ENCODE results near the gene ZNF283.
"Not testable (repeated sequence)": the region's sequence is repeated elsewhere in the genome, so short reads cannot be mapped to it uniquely, and the experiment has no call there.

The ZNF283 gene

DNA sequence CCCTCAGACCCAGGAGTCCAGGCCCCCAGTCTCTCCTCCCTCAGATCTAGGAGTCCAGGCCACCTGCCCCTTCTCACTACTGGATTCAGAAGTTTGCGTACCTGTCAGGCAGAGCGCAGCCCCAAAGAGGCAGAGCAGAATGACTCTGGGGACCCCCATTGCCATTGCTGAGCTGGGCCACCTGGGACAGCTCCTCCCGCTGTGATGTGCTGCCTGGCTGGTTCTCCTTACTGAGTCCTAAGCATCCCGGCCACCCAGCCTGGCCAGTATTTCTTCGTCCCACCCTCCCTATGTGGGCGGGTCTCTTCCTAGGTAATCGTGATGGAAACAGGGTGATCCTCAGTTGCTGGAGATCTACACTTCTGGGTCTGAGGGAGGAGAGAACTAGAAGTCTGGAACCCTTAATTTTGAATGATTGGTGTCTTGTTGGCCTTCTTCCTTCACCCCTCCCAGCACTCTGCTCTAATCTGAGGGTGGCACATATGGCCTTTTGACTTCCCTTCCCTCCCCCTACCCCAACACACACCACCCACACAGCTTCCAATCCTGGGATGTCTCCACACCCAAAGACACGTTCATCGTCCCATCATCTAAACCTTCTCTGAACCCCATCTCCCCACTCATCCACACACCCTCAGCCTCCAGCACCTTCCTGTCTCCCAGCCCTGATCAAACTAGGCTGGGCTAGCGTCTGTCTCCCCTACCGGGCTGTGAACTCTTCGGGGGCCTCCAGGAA lies 24.7 kb upstream of the ZNF283 start, which contains the start of gene LYPD5:
Gene LYPD5, minus strand, starts transcription at position 232 of the 736 bp plus-strand sequence. Its CDS starts 67 bp downstream, at position 165.
- no peak for DNase-seq

DNA sequence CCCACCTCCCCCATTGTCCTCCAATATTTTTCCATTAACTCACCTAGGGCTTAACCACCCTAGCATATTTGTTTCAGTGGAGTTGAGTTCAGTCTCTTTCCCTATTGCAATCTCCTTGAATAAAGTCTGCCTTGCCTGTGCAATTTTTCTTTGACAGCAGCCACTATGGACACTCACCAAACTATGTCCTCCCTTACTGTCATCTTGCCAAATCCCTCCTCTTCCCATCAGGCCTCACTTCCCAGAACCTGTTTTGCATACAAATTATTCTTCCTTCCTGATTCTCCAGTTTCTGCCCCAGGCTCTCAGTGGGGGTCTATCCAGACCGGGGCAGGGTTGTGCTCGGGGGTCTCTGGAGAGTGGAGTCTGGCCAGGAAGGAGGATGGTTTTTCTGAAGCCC lies 22.7 kb upstream of the ZNF283 start:
- DNase-seq: no peak

DNA sequence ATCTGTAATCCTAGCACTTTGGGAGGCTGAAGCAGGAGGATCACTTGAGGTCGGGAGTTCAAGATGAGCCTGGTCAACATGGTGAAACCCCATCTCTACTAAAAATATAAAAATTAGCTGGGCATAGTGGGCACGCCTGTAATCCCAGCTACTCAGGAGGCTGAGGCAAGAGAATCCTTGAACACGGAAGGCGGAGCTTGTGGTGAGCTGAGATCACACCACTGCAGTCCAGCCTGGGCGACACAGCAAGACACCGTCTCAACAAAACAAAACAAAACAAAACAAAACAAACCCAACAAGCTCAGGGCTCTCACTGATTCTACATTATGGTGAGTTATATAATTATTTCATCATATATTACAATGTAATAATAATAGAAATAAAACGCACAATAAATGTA lies 20.7 kb upstream of the ZNF283 start:
- DNase-seq: not testable (repeated sequence)

DNA sequence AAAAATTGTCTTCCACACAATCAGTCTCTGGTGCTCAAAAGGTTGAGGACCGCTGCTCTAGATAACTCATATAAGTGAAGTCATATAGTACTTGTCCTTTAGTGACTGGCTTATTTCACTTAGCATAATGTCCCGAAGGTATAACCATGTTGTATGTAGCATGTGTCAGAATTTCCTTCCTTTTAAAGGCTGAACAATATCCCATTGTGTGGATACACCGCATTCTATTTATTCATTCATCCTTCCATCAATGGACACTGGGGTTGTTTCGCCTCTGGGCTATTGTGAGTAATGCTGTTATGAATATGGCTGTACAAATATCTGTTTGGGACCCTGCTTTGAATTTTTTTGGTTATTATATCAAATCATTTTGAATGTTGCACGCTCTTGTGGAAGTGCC lies 20.3 kb upstream of the ZNF283 start:
- no peak for DNase-seq

DNA sequence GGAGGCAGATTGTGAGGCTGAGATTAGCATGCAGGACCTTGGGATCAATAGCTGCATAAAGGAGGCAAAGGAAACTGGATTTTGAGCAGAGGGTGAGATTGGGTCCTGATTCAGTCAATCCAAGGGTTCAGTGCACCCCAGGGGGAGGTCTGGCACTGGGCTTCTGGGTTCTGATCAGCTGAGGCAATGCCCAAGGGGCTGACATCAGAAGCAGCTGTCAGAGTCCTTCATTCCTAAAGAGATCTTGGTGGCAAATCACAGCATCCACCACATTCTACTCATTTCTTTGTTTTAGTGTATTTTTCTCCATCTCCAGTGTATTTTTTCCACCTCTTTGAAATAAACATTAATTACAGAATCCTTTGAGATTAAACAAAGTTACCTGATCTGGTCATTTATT lies 19.5 kb upstream of the ZNF283 start:
- DNase-seq: no peak

DNA sequence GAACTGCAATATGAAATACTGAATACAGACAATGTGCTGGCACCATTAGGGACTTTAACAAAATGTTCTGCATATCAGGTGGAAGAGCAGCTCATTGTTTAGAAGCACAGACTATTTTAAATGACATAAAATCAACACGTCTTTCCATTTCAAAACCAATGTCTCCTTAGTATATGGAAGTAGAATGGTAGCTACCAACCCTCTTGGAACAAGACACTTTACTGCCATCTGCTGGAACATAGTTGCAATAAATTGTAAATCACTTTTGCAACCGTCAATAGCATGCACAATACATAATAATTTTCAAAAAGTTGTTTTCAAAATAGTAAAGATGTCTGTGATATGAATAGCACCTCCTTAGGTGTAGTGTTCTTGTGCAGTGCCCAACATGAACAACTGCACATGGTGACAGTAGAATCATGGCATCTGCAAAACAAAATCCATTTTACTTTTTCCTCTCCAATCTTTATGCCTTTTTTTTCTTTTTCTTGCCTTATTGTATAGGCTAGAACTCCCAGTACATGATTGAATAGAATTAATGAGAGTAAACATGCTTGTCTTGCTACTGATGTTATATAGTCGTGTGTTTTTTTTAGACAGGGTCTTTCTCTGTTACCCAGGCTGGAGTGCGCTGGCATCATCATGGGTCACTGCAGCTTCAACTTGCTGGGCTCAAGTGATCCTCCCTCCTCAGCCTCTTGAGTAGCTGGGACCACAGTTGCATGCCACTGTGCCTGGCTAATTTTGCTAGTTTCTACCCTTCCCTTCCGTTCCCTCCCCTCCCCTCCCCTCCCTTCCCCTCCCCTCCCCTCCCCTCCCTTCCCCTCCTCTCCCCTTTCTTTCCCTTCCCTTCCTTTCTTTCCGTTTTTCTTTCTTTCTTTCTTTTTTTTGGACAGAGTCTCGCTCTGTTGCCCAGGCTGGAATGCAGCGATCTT lies 17.1 kb upstream of the ZNF283 start:
- no peak for DNase-seq

DNA sequence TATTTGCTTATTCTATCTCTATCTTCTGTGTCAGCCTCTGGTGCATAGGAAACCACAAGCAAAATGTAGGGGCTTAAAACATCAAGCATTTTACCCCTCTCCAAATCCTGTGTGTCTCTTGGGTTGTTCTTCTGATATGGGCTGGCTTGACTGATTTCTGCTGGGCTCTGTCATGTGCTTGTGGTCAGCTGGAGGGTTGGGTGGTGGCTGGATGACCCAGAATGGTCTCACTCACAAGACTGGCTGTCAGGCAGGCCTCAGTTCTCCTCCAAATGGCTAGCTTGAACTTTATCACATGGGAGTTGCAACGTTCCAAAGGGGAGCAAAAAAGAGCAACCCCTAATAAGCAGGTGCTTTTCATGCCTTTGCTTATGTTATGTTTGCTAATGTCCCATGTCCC lies 15.3 kb upstream of the ZNF283 start:
- no peak for DNase-seq

DNA sequence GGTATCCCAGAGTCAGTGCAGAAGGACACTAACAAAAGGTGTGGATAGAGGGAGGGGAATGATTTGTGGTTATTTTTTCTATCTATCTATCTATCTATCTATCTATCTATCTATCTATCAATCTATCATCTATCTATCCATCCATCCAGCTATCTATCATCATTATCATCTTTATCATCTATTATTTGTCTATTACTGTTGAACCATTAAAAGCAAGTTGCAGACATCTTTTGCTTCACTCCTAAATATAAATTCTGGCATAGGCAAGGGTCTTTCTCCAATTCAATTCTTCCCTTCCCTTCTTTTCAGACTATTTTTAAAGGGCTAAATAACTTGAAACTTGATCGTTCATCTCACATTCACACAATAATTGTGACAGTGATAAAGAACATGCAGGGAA lies 14.9 kb upstream of the ZNF283 start:
- no peak for DNase-seq

DNA sequence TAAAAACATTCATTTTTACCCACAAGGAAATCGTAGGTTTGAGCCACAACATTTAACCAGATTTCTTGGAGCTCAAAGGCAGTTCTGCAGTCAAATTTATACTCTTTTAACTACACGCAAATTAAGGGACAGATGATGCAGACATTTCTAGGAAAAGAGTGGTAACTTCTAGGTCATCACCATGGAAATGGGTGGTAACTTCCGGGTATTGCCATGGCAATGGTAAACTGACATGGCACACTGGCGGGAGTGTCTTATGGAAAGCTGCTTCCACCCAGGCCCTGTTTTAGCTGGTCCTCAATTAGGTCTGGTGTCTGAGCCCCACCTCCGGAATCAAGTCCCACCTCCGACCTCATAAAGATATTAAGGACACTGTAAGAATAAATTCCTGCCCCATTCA lies 14.4 kb upstream of the ZNF283 start:
- DNase-seq: no peak

DNA sequence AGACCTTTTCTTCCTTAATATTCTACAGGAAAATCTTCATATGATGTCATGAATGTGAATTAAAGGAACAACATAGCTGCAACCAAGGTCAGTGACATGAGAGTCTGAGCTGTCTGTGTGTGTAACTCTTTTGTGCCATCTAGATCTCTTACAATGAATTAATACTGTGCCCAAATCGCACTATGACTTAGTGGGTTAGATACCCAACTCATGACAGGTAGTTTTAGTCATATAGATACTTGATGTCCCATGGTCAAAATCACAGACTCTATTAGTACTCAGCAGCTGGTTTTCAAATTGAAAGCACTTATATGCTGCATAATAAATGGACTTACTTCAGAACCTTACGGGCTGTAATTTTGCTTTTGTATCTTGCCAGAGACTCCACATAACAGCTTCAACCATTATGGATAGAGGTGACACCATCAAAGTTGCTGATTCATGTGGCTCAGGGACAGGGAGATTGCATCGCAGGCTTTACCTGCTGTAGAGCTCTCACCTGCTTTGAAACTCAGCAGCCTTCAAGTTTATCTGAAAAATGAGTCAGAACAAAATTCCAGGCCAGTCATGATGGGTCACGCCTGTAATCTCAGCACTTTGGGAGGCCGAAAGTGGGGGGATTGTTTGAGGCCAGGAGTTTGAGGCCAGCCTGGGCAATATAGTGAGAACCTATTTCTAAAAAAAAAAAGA lies 12.3 kb upstream of the ZNF283 start:
- DNase-seq: no peak

DNA sequence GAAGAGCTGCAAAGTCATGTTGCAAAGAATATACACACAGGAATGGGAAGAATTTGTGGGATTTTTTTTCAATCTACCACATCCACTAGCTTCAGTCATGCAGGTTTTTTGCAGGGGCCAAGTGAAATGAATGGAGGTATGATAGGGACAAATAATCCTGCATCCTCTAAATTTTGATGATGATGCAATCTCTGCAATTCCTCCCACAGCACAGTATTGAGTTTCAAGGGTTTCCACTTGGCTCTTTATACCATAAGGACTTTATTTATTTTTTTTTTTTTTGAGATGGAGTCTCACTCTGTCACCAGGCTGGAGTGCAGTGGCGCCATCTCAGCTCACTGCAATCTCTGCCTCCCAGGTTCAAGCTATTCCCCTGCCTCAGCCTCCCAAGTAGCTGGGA lies 9.7 kb upstream of the ZNF283 start:
- not testable (repeated sequence) for DNase-seq

DNA sequence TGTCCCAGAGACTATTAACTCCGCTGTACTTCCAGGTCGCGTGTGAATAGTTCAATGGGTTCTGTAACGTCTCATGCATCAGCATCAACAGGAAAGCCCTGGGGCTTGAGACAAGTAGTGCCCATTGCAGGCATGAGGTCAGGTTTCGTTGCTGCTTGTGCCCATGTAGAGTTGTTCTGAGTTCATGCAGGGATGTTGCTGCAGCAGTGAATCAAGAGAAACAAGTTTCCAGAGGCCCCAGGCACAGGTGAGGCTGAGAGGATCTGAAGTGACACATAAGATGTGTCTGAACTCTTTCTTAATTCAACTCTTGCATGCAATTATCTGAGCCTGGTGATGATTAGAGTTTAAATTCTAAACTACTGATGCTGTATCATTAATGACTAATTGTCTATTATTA lies 8.6 kb upstream of the ZNF283 start:
- DNase-seq: no peak

DNA sequence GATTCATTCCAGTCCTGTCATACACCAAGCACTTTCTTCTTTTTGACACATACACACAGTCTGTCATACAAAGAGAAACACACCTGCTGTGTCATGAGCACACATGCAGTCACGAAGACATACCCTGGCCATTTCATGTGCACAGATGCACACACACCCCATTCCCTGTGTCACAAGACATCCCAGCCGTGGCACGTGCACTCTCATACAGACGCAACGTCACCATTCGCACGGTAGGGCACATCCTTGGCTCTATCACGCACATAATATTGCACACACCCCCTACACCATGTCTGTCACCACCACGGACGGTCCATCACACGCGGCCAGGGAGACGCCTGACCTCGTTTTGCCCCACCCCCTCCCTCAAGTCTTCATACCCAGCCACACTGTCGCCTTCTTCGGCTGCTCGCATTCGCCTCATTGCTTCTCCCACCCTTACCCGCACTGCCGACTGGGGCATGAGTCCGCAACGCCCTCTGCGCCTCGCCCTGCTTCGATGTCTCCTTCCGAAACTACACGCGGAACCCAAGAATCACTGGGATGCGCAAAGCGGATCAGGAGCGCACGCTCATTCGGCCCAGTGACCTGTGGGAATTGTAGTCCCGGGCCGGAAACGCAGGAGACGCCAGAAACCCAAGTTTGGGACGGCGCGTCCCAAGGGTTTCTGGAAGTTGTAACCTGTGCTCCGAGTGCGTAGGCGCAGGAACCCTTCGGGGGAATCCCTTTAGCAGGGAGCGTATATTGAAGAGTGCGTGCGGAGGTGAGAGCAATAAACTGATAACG lies 6.8 kb upstream of the ZNF283 start:
- DNase-seq: no peak

DNA sequence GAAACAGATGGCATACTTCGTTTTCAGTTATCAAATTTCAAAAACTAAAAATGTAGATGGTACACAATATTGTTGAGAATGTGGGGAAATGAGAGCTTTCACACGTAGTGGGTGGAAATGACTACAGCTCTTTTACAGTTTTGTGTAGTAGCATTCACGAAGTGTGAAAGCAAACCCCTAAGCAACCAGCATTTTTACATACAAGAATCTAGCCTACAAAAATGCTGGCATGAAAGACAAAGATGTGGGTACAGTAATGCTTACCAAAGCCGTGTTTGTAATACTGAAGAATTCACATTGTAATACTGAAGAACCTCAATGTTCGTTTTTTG lies 6.3 kb upstream of the ZNF283 start:
- no peak for DNase-seq

DNA sequence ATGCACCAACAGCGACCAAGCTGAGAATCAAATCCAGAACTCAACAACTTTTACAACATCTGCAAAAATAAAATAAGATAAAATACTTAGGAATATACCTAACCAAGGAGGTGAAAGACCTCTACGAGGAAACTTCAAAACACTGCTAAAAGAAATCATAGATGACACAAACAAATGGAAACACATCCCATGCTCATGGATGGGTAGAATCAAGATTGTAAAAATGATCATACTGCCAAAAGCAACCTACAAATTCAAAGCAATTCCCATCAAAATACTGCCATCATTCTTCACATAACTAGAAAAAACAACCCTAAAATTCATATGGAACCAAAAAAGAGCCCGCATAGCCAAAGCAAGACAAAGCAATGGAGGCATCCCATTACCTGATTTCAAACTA lies 3.3 kb upstream of the ZNF283 start:
- not testable (repeated sequence) for DNase-seq

DNA sequence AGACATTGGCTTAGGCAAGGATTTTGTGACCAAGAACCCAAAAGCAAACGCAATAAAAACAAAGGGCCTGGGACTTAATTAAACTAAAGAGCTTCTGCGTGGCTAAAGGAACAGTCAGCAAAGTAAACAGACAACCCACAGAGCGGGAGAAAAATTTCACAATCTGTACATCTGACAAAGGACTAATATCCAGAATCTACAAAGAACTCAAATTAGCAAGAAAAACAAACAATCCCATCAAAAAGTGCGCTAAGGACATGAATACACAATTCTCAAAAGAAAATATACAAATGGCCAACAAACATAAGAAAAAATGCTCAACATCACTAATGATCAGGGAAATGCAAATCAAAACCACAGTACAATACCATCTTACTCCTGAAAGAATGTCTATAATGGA lies 2.5 kb upstream of the ZNF283 start:
- DNase-seq: not testable (repeated sequence)

DNA sequence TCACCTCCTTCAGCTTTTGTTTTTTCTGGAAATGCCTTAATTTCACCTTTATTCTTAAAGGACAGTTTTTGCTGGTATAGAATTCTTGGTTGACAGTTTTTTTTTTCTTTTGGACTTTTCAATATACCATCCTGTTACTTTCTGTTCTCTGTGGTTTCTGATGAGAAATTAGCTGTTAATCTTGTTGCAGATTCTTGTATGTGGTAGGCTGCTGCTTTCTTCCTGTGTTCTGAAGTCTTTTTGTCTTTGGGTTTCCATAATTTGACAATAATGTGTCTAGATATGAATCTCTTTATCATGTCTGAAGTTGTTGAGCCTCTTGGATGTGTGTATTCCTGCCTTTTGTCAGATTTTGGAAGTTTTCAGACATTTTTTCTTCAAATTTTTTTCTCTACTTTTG lies 12.0 kb downstream of the ZNF283 start:
- DNase-seq: no peak

DNA sequence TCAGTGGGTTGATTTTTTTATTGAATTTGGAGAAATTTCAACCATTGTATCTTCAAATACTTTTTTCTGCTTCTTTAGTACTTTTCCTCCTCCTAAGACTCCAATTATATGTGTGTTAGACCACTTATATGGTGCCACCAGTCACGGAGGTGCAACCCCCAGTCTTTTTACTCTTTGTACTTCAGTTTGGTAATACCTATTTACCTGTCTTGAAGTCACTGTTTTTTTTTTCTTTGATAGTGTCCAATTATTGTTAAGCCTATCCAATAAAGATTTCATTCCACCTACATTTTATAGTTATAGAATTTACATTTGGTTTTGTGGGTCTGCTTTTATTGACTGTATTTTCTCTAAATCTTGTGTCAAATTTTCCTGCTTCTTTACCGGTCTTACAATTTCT lies 14.9 kb downstream of the ZNF283 start:
- no peak for DNase-seq

DNA sequence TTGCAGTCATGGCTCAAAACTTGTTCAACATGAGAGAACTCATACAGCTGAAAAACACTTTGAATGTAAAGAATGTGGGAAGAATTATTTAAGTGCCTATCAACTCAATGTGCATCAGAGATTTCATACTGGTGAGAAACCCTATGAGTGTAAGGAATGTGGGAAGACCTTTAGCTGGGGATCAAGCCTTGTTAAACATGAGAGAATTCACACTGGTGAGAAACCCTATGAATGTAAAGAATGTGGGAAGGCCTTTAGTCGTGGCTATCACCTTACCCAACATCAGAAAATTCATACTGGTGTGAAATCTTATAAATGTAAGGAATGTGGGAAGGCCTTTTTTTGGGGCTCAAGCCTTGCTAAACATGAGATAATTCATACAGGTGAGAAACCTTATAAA lies 20.1 kb downstream of the ZNF283 start:
- no peak for DNase-seq

DNA sequence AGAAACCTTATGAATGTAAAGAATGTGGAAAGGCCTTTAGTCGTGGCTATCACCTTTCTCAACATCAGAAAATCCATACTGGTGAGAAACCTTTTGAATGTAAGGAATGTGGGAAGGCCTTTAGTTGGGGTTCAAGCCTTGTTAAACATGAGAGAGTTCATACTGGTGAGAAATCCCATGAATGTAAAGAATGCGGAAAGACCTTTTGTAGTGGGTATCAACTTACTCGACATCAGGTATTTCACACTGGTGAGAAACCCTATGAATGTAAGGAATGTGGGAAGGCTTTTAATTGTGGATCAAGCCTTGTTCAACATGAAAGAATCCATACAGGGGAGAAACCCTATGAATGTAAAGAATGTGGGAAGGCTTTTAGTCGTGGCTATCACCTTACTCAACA lies 20.8 kb downstream of the ZNF283 start:
- DNase-seq: no peak

DNA sequence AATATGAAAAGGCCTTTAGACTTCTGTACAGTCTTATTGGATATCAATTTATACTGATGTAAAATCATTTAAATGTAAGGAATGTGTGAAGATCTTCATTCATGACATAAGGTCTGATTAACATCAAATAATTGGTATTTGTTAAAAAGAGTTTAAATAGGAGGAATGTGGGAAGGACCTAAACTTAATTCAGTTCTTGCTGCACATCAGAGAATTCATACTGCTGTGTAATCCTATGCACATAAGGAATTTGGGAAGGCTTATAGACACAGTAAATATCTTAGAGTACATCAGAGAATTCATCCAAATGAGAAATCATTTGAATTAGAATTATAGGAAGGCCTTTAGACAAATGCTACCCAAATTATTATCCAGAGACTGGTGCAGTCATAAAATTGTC lies 21.7 kb downstream of the ZNF283 start:
- no peak for DNase-seq

DNA sequence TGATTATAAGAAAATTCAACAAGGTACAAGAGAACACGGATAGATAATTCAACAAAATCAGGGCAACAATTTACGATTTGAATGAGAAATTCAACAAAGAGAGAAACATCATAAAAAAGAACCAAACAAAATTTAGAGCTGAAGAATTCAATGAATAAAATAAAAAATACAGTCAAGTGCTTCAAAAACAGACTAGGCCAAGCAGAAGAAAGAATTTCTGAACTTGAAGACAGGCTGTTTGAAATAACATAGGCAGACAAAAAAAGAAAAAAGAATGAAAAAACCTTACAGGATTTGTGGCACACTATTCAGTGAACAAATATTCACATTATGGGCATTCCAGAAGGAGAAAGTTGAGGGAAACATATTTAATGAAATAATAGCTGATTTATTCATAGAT lies 31.1 kb downstream of the ZNF283 start:
- DNase-seq: no peak

DNA sequence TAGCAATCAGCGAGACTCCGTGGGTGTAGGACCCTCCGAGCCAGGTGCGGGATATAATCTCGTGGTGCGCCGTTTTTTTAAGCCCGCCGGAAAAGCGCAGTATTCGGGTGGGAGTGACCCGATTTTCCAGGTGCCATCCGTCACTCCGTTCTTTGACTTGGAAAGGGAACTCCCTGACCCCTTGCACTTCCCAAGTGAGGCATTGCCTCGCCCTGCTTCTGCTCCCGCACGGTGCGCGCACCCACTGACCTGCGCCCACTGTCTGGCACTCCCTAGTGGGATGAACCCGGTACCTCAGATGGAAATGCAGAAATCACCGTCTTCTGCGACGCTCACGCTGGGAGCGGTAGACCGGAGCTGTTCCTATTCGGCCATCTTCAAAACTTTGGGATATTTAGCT lies 39.8 kb downstream of the ZNF283 start:
- DNase-seq: not testable (repeated sequence)

Measured in activated CD4-positive, CD25-positive, alpha-beta regulatory T cell (primary cell).